ENCODE results near the gene ETDA. TPM values are rescaled to one million over a fixed set of nuclear protein-coding genes. Genes with fewer than 3 reads are reported as not detected.
"Not testable (repeated sequence)": the region's sequence is repeated elsewhere in the genome, so short reads cannot be mapped to it uniquely, and the experiment has no call there.

The ETDA gene
- under 1 TPM in 3 of 12 donors, not detected in 9; 0.20 to 0.41 (median 0.32) TPM for polyA plus RNA-seq (ENCODE audit: insufficient read length in 12 of 12)
- long read RNA-seq, donor 1, result 0 reads
- long read RNA-seq, donor 2, result 0 reads
- long read RNA-seq, donor 3, result 0 reads
- long read RNA-seq, donor 4, result 0 reads
- long read RNA-seq, donor 5, result 0 reads
- long read RNA-seq, donor 6, result 0 reads
- long read RNA-seq, donor 7, result 0 reads
- long read RNA-seq, donor 8, result 0 reads
- long read RNA-seq, donor 9, result 0 reads
- long read RNA-seq, donor 10, result 0 reads
- long read RNA-seq, donor 11, result 0 reads

- not testable (repeated sequence) for DNase-seq
Observed at GRCh38 chrX:135252011-135252518, at the start of gene ETDA. Gene ETDA (plus strand): TSS chrX:135252061. CDS start chrX:135253277, 1,216 bp downstream.

GRCh38 chrX:135206427-135206826 lies 45.4 kb upstream of the ETDA start:
- not testable (repeated sequence) for DNase-seq

DNA sequence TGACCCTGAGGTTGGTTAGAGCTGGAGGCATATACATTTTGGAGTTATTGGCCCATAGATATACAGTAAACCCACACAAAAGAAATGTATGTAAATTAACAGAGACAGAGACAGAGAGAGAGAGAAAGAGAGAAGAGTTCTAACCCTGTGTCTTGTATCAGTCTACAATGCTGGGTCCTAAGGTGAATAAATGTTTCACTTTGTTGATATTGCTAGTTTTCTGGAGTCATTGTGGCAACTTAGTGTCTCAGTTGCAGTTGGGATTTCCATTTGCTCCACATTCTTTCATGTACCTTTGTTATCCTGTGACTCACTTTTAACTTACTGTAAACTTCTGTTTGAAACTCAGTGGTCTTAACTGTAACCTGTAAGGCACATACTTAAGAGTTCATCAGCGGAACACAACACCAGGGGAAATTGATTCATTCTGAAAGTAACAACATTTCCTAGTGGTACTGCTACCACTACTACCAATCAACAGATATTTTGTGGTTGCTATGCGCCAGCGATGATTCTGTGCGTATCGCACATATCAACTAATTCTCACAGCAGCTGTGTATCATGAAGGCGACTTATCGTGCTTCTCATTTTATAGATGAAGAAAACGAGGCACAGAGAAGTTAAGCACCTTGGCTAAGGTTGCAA lies 38.5 kb upstream of the ETDA start:
- no peak for DNase-seq

- not testable (repeated sequence) for DNase-seq
Observed at GRCh38 chrX:135245989-135246388, 5.9 kb upstream of the ETDA start.

DNA sequence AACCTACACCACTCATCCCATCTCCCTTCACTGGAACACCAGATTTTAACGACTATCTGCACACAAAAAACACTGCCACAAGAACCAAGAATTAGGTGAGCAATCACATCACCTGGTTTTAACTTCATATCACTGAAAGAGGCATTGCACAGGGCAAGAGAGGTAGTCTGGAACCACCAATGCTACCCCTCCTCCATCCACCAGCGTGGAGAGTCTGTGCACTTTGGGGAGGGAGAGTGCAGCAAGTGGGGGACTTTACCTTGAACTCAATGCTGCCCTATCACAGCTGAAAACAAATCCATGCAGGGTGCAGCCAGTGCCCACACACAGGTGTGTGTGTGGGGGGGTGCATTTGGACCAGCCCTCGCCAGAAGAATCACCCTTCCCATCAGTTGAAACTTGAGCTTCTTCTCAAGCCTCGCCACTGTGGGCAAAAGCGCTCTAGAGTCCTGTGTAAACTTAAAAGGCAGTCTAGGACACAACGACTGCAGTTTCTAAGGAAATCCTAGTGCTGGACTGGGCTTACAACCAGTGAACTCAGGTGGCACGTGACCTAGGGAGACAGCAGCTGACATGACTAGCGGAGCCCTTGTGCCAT lies 4.3 kb downstream of the ETDA start:
- DNase-seq, result not testable (repeated sequence)

GRCh38 chrX:135256923-135257322 lies 5.1 kb downstream of the ETDA start:
- DNase-seq, result no peak

GRCh38 chrX:135257469-135257868 lies 5.6 kb downstream of the ETDA start:
- no peak for DNase-seq

DNA sequence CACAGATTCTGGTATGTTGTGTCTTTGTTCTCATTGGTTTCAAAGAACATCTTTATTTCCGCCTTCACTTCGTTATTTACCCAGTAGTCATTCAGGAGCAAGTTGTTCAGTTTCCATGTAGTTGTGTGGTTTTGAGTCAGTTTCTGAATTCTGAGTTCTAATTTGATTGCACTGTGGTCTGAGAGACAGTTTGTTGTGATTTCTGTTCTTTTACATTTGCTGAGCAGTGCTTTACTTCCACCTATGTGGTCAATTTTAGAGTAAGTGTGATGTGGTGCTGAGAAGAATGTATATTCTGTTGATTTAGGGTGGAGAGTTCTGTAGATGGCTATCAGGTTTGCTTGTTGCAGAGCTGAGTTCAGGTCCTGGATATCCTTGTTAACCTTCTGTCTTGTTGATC lies 9.1 kb downstream of the ETDA start:
- not testable (repeated sequence) for DNase-seq

DNA sequence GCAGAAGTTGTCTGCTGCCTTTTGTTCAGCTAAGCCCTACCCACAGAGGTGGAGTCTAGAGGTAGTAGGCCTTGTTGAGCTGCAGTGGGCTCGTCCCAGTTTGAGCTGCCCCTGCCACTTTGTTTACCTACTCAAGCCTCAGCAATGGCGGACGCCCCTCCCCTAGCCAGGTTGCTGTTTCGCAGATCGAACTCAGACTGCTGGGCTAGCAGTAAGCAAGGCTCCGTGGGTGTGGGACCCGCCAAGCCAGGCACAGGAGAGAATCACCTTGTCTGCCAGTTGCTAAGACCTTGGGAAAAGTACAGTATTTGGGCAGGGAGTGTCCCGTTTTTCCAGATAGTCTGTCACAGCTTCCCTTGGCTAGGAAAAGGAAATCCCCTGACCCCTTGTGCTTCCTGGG lies 11.5 kb downstream of the ETDA start:
- not testable (repeated sequence) for DNase-seq

GRCh38 chrX:135264206-135264605 lies 12.3 kb downstream of the ETDA start:
- no peak for DNase-seq

DNA sequence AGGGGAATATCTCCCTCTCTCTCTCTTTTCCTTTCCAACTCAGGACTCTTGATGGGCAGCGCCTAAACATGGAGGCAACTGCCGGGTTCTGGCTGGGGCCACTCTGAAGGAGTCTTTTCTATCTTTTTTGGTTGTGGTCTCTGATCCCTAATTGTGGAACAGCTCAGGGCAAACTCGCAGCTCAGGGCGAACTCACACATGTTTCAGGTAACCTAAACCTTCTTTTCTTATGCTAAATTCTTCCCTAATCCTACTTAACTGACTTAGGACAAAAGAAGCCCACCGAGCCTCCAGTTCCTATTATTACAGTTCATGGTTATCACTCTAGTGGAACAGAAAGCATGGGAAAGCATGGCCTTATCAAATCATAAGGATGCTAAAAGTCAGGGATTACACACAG lies 21.3 kb downstream of the ETDA start:
- no peak for DNase-seq

DNA sequence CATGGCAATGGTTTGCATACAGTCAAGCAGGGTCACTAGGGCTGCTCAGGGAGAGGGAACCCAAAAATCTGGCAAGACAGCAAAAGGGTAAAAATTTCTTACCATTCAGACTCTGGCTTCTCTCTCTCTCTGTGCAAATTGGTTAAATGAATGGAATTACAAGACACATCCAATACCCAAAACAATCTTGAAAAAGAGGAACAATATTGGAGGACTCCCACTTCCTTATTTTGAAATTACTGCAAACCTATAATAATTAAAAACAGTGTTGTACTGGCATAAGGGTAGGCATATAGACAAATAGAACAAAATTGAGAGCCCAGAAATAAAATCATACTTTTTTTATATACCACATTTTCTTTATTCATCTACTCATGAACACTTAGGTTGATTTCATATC lies 24.1 kb downstream of the ETDA start:
- no peak for DNase-seq

DNA sequence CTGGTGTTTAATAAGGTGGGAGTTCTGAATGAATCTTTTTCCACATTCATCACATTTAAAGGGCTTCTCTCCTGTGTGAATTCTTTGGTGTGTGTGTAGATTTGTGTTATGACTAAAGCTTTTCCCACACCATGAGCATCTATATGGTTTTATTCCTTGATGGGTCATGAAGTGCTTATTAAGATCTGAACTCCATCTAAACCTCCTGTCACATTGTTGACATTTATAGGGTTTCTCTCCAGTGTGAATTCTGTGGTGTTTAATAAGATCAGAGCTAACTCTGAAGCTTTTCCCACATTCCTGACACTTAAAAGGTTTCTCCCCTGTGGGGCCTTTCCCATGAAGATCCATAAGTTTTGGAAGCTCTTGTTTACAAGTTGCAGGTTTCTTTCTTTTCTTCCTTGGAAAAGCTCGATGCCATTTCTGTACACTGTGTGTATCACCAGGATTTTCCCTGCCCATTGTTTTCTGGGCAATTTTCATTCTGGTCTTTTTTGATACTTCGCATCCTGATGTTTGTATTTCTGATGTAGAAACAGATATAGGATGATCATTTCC lies 35.5 kb downstream of the ETDA start:
- no peak for DNase-seq

DNA sequence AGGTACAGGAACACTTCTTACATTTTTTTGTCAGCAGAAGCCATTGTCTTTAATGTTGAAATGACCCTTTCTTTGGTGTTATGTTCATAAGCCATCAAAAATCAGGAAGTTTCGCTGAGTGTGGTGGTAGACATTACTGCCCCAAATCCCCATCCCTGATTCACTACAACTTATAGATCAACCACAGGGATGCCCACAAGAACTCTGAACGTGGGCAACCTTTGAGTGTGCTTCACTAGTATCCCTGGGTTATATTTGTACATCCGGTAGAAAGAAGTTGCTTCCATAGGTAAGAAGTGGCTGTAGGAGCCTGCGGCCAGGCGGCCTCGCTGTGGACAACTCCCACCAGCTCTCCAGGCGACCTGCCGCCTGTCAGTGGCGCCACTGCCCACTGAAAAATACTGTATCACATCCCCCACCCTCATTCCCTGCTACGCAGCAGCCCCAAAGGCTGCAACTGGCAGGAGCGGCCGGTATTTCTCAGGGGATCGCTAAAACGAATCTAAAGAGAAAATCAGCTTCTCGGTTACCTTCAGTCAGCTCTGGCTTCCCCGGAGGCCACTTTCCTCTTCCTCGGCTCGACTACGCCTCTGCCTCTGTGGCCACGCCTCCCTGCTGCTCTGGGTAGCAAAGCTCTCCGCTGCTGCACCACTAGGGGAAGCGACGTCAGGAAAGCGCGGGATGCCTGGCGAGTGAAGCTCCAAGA lies 43.5 kb downstream of the ETDA start:
- peak; percentile 25 for DNase-seq

DNA sequence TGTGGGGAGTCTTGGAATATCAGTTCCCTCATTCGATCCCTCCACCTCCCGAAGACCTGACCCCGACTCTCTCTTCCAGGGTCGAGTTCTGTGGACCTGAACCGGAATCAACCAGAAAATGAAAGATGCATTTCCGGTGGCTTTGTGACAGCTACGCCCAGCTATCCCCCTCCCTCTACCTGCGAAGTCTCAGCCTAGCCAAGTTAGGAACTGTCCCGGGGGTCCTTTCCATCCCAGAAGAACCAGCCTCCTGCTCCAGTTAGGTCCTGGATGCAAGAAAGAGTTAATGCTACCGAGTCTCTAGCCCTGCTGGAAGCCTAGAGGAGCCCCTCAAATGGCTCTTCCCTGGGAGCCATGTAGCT lies 44.1 kb downstream of the ETDA start:
- no peak for DNase-seq

- no peak for DNase-seq
Observed at GRCh38 chrX:135302269-135302873, 50.5 kb downstream of the ETDA start.

Other genes starting within 250 kb of the ETDA start
- gene RTL8B, start 229.5 kb upstream of the ETDA start, polyA plus RNA-seq (ENCODE audit: insufficient read length in 12 of 12), result 10 to 100 TPM in 11 of 12 donors, not detected in 1; 27.5 to 43.8 (median 37.3) TPM
- 100 to 1,000 TPM in 11 of 12 donors, not detected in 1; 285 to 493 (median 451) TPM for gene RTL8C, start 219.7 kb upstream of the ETDA start, polyA plus RNA-seq (ENCODE audit: insufficient read length in 12 of 12)
- 10 to 100 TPM in 11 of 12 donors, not detected in 1; 59.6 to 88.2 (median 70.6) TPM for gene RTL8A, start 199.9 kb upstream of the ETDA start, polyA plus RNA-seq (ENCODE audit: insufficient read length in 12 of 12)
- gene SMIM10L2B, start 153.3 kb upstream of the ETDA start, polyA plus RNA-seq (ENCODE audit: insufficient read length in 12 of 12), result 1 to 10 TPM in 10 of 12 donors, not detected in 2; 1.1 to 9.4 (median 6.9) TPM
- gene ETDB, start 131.5 kb upstream of the ETDA start, polyA plus RNA-seq (ENCODE audit: insufficient read length in 12 of 12), result under 1 TPM in 2 of 12 donors, not detected in 10; 0.33 to 0.48 TPM
- under 1 TPM in 8 of 12 donors, not detected in 4; 0.15 to 0.73 (median 0.37) TPM for gene CT55, start 80.7 kb upstream of the ETDA start, polyA plus RNA-seq (ENCODE audit: insufficient read length in 12 of 12)
- gene ETDC, start 57.4 kb downstream of the ETDA start, polyA plus RNA-seq (ENCODE audit: insufficient read length in 12 of 12), result not detected
- 10 to 100 TPM in 7 of 12 donors, 1 to 10 TPM in 4, not detected in 1; 9.3 to 16.8 (median 12.7) TPM for gene ZNF75D, start 92.0 kb downstream of the ETDA start, polyA plus RNA-seq (ENCODE audit: insufficient read length in 12 of 12)
- gene ZNF449, start 92.7 kb downstream of the ETDA start, polyA plus RNA-seq (ENCODE audit: insufficient read length in 12 of 12), result 10 to 100 TPM in 10 of 12 donors, 1 to 10 TPM in 1, not detected in 1; 9.2 to 19.2 (median 14.1) TPM
- gene SMIM10L2A, start 169.9 kb downstream of the ETDA start, polyA plus RNA-seq (ENCODE audit: insufficient read length in 12 of 12), result 1 to 10 TPM in 11 of 12 donors, not detected in 1; 1.9 to 4.5 (median 2.4) TPM

All from muscle of arm (tissue), 14 donors.